Sigmoid colon (tissue), 4 donors: ENCODE results near the gene VWA5A.

Experiments
- POLR2A ChIP-seq, 2 donors: fragments of 450-650 bp; IDR thresholded peaks; one replicate each; pipeline ENCODE4 v1.6.1; 2016; ENCODE audit warnings: antibody characterized with exemption in 2 of 2, mild to moderate bottlenecking in 2 of 2, moderate library complexity in 2 of 2
- POLR2AphosphoS5 ChIP-seq, 4 donors: sonication (generic); formaldehyde crosslinking; IDR thresholded peaks; one replicate each; pipeline ENCODE4 v1.6.1; 2017; ENCODE audit warnings: antibody characterized with exemption in 4 of 4
- TF ChIP-seq, protein P1 (sequence below), 4 experiments: fragments of 450-650 bp in 3 of 4; fragments of 200-600 bp in 1 of 4; IDR thresholded peaks; one replicate each; pipeline ENCODE4 v1.5.1; 2016 to 2019; ENCODE audit warnings: antibody characterized with exemption in 4 of 4, mild to moderate bottlenecking in 3 of 4, moderate library complexity in 2 of 4

DNA sequence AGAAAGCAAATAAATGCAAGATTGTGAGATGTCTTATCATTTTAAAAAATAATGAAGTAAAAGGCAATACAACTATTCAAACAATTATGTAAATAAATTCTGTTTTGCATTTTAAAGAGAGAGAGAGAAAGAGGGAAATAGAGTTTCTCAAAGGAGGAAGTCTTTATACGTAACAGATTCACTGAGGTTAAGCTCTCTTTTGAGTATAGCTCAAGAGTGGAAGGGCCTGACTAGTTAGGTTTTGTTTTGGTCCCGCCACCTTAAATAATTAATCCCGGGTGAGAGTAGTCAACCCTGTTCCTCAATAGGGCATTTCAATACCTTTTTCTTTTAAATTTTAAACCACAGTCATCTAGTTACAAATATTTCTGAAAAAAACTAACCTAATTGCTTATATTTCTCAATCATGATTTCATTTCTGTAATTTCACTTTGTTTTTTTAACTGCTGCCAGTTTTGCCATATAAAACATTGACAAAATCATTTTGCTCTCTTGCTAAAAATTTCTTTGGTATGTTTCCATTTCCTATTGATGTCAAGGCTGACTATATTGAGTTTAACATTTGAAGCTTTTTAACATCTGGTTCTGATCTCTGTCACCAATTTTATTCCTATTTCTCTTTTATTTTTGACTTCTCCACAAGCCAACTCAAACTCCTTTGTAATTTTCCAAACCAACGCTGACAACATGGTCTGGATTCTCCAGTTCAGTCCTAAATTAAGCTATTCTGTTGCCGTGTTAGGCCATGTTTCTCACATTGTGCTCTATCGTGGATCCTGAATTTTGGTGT lies 78.2 kb downstream of the VWA5A start:
- TF ChIP-seq, protein P1, sequence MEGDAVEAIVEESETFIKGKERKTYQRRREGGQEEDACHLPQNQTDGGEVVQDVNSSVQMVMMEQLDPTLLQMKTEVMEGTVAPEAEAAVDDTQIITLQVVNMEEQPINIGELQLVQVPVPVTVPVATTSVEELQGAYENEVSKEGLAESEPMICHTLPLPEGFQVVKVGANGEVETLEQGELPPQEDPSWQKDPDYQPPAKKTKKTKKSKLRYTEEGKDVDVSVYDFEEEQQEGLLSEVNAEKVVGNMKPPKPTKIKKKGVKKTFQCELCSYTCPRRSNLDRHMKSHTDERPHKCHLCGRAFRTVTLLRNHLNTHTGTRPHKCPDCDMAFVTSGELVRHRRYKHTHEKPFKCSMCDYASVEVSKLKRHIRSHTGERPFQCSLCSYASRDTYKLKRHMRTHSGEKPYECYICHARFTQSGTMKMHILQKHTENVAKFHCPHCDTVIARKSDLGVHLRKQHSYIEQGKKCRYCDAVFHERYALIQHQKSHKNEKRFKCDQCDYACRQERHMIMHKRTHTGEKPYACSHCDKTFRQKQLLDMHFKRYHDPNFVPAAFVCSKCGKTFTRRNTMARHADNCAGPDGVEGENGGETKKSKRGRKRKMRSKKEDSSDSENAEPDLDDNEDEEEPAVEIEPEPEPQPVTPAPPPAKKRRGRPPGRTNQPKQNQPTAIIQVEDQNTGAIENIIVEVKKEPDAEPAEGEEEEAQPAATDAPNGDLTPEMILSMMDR (IDR thresholded peaks at IDR 0.05), result no peak
- TF ChIP-seq POLR2A (IDR thresholded peaks at IDR 0.05) (no peak), POLR2AphosphoS5 (IDR thresholded peaks at IDR 0.05) (no peak)
